Fibroblast of pulmonary artery (primary cell): ENCODE data around the gene FBXW11.

Experiments used
- DNase-seq: peaks from one replicate; pipeline ENCODE4 v3.0.0-alpha.2; 2010; ENCODE audit warnings: low read depth
- H3K4me3 ChIP-seq: replicated peaks from 2 replicates; pipeline ENCODE4 v1.5.1; 2011; ENCODE audit warnings: low read depth, mild to moderate bottlenecking, control low read depth, low read length, moderate library complexity
- TF ChIP-seq, protein P1 (sequence below): IDR thresholded peaks from 2 replicates; pipeline ENCODE4 v1.5.1; 2011; ENCODE audit warnings: mild to moderate bottlenecking, control low read depth, low read length, inconsistent platforms; ENCODE audit errors: missing control alignments

FBXW11 gene

DNA sequence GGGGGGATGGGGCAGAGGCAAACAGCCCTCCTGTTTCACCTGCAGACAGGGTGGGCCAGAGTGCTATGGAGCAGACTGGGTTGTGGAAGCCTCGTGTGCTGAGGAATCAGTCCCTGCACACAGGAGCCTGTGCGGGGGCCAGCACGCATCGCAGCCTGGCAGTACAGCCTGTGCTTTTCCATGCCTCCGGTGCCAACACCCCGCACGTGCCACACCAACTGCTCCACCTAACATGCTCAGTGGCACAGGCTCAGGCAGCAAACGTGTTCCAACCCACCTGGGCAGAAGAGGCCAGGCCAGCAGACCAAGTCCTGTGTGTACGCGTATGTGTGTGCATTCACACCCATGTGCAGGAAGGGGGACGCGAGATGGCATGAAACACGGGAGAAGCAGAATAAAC, 37.4 kb upstream of the FBXW11 start:
- DNase-seq, result no peak
- TF ChIP-seq, protein P1, sequence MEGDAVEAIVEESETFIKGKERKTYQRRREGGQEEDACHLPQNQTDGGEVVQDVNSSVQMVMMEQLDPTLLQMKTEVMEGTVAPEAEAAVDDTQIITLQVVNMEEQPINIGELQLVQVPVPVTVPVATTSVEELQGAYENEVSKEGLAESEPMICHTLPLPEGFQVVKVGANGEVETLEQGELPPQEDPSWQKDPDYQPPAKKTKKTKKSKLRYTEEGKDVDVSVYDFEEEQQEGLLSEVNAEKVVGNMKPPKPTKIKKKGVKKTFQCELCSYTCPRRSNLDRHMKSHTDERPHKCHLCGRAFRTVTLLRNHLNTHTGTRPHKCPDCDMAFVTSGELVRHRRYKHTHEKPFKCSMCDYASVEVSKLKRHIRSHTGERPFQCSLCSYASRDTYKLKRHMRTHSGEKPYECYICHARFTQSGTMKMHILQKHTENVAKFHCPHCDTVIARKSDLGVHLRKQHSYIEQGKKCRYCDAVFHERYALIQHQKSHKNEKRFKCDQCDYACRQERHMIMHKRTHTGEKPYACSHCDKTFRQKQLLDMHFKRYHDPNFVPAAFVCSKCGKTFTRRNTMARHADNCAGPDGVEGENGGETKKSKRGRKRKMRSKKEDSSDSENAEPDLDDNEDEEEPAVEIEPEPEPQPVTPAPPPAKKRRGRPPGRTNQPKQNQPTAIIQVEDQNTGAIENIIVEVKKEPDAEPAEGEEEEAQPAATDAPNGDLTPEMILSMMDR, result no peak
- no peak overlapping the region for H3K4me3 ChIP-seq

DNA sequence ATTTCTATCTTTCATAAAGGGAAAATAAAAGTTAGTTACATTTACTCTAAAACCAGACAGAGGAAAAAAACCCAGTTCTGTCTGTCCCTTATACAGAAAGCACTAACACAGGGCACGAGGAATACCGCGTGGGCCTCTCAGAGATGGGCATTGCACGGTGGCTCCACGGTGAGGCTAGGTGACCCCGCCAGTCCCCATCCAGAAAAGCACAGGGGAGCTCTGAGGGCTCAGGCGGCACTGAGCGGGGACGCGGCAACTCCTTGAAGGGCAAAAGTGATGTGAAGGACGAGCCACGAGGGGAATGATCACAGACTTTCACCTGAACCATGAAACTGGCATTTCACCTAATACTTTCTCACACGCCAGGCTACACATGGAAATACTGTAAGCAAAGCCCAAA, 35.7 kb upstream of the FBXW11 start:
- no peak for DNase-seq
- no peak overlapping the region for H3K4me3 ChIP-seq
- TF ChIP-seq, protein P1, result no peak

GRCh38 chr5:172038167-172038566, 31.7 kb upstream of the FBXW11 start:
- DNase-seq, result no peak
- TF ChIP-seq, protein P1, result no peak

GRCh38 chr5:172035049-172035448, 28.6 kb upstream of the FBXW11 start:
- TF ChIP-seq, protein P1, result no peak
- no peak for DNase-seq
- H3K4me3 ChIP-seq, result no peak overlapping the region

More at GRCh38 chr5:172038167-172038566, 31.7 kb upstream of the FBXW11 start:
- no peak overlapping the region for H3K4me3 ChIP-seq

DNA sequence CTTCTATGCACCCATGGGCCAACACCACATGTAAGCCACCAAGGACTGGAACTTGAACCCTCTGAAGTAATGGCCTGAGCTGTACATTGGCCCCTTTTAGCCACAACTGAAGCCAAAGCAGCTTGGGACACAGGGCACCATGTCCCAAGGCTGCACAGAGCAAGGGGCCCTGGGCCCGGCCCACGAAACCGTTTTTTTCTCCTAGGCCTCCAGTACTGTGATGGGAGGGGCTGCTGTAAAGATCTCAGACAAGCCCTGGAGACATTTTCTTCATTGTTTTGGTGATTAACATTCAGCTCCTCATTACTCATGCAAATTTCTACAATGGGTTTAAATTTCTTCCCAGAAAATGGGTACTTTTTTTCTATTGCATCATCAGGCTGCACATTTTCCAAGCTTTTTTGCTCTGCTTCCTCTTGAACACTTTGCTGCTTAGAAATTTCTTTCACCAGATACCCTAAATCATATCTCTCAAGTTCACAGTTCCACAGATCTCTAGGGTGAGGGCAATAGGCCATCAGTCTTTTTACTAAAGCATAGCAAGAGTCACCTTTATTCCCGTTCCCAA, 25.5 kb upstream of the FBXW11 start:
- DNase-seq, result no peak
- TF ChIP-seq, protein P1, result no peak
- no peak overlapping the region for H3K4me3 ChIP-seq

DNA sequence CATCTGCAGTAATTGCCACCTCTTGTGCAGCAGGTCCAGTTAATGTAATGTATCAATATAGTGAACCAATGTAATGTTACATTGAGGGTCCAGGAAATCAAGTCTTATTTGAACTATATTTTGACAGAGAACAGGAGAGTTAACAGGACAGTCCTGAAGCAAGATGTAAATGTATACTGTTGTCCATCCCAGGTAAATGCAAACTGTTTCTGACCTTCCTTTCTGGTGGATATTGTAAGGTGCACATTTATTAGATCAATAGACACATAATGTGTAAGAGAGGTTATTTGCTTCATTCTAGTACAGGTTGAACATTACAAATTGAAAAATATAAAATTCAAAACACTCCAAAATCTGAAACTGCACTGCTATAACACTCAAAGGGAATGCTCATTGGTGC, 23.4 kb upstream of the FBXW11 start:
- TF ChIP-seq, protein P1, result no peak

DNA sequence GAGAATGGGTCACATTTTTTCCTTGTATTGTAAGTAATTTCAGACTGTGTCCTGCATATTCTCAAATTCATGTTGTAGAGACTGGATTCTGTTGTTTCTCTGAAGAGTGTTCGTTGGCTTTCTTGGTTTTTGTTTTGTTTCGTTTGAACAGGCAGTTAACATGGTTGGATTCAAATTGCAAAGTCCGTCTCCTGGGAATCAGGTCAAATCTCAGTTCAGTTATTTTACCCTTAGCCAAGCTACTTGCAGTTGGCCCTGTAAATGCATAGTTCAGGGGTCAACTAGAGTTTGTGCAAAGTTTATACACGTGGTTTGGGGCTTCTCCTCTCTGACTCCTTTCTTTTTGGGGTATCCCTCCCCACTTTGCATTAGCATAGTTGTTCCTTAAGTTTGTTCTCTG, 21.7 kb upstream of the FBXW11 start:
- TF ChIP-seq, protein P1, result no peak
- no peak for DNase-seq
- H3K4me3 ChIP-seq, result no peak overlapping the region

More for the DNA sequence above, 23.4 kb upstream of the FBXW11 start:
- no peak for DNase-seq
- no peak overlapping the region for H3K4me3 ChIP-seq
